Fibroblast of mammary gland (primary cell): ENCODE data around the gene PRDM16.

Source experiments
- DNase-seq: peaks from one replicate; pipeline ENCODE4 v3.0.0-alpha.2; 2010; ENCODE audit warnings: low read depth
- H3K4me3 ChIP-seq: 2 replicates; pipeline ENCODE4 v1.5.1; 2011; ENCODE audit warnings: low read depth, mild to moderate bottlenecking, low read length, moderate library complexity; ENCODE audit not compliant: control insufficient read depth
- TF ChIP-seq, protein P1 (sequence below): conservative IDR thresholded peaks from 2 replicates; pipeline ENCODE4 v1.5.1; 2011; ENCODE audit warnings: low read depth, low read length, inconsistent platforms; ENCODE audit not compliant: control insufficient read depth, insufficient read depth

The PRDM16 gene

DNA sequence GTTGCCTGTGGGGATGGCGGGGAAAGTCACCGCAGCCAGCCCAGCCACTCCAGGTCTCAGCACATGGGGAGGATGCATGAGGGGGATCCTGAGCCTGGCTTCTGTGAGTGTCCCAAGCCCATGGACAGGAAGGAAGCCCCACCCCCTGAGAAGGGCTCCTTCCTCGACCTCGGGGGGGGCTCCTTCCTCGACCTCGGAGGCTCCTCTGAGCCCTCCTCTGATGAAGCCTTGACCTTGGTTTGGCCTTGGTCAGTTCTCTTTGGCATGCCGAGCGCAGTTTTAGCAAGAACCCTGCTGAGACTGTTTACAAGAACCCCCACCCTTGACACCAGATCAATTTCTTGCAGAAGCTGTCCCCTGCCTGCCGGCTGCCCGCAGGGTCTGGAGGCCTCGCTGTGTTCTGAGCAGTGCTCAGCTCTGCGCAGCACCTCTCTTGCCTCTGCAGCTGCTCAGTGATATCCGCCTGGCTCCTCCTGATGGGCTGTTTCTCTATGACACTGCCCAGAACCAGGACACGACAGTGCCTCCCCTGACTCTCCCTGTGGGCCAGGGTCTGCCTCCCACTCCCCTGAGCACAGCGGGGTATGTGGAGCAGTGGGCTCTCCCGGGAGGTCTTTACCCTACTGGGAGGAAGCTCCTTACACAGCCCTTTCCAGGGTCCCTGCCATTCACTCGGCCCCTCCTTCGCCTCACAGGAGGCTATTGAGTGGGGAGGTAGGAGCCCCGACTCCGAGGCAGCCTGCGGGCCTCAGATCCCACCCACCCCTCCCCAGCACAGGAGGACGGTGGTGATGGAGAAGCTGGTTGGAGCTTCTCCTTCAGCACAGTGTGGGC is 32.3 kb upstream of the PRDM16 start:
- no peak overlapping the region for H3K4me3 ChIP-seq
- TF ChIP-seq, protein P1, sequence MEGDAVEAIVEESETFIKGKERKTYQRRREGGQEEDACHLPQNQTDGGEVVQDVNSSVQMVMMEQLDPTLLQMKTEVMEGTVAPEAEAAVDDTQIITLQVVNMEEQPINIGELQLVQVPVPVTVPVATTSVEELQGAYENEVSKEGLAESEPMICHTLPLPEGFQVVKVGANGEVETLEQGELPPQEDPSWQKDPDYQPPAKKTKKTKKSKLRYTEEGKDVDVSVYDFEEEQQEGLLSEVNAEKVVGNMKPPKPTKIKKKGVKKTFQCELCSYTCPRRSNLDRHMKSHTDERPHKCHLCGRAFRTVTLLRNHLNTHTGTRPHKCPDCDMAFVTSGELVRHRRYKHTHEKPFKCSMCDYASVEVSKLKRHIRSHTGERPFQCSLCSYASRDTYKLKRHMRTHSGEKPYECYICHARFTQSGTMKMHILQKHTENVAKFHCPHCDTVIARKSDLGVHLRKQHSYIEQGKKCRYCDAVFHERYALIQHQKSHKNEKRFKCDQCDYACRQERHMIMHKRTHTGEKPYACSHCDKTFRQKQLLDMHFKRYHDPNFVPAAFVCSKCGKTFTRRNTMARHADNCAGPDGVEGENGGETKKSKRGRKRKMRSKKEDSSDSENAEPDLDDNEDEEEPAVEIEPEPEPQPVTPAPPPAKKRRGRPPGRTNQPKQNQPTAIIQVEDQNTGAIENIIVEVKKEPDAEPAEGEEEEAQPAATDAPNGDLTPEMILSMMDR: no peak
- DNase-seq: no peak

DNA sequence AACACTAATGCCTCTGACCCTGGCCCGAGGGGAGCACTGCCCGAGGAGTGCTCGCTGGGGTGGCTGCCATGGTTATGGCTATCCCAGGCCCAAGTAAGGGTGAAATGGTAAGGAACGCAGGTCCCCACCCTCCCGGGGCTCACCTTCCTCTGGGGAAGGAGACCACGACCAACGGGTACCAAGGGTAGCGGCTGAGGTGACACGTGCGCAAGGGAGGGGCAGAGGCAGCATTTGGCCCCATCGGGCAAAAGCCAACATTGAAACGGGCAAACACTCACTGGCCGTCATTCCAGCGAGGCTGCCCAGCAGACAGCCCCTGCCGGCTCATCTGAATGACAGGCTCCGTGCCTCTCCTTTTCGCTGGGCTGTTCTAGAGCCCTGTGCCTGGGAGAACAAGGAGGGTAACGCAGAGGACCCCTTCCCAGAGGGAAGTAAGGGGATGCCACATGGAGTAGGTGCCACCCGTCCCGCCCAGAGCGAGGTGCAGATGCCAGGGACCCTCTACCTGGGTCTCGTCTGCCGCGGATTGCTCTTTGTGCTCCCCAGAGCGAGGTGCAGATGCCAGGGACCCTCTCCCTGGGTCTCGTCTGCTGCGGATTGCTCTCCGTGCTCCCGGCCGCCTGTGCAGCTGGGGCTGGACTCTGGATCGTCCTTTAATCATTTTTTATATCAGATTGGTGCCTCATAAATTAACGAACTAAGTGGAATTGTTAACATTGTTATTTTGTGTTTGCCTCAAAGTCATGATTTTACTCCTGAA is 31.5 kb upstream of the PRDM16 start:
- no peak overlapping the region for H3K4me3 ChIP-seq
- DNase-seq: no peak
- TF ChIP-seq, protein P1: no peak

DNA sequence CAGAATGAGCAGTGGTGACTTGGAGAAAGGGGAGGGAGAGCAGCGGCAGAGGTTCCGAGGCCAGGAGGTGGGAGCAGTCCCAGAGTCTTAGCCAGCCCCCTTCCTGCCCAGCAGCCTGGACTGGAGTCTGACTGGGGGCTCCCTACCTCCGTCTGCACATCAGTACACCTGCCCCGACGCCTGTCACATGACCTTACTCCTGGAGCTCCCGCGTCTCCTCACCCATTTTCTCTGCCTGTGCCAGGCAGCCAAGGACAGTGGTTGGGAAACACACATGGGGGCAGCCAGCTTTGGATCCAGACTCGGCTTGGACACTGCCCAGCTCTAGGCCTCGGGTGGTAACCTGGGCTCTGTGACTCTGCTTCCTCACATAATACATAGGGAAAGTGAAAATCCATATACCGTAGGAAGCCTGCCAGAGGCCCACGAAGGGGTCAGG is 30.9 kb upstream of the PRDM16 start:
- TF ChIP-seq, protein P1: no peak
- DNase-seq: no peak

DNA sequence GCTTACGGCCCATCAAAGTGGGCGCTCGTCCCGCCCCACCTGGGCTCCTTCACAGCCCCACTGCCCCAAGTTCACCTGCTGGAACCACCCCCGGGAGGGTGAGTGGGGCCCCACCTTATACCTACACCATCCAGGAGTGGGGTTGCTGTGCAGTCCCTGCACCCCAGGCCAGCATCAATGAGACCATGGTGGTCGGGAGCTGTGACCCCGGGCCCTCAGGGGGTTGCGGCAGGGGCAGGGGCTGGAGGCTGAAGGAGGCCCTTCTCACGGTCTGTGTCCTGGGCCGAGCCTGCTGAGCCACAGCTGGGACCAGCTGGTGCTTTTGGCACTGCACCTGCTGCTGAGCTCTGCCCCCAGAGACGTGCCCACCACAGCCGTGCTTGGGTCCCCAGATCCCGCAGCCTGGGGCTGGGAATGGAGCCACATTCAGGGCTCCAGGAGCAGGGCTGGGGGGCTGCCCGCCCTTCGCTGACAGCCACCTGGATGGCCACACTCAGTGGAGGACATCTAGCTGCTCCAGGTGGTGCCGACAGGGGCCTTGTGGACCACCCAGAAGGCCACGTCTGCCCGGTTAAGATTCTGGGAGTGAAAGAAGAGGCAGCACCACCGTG is 30.3 kb upstream of the PRDM16 start:
- no peak overlapping the region for H3K4me3 ChIP-seq
- TF ChIP-seq, protein P1: no peak
- no peak for DNase-seq

More for the DNA sequence above, 30.9 kb upstream of the PRDM16 start:
- no peak overlapping the region for H3K4me3 ChIP-seq

DNA sequence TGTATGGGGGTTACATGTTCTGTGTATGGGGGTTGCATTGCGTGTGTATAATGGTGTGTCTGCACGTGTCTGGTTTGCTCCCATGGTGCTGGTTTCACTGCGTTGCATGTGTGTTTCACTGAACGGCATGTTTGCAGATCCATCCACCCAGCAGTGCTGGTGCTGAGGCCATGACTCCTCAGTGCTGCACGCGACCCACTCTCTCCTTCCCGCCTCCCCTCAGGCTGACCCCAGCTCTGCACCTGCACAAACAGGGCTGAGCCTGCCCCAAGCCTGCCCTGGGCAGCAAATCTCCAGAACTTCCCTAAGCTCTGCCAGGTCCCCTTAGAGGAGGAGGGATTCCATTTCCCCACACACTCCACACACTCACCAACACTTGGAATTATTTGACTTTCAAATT is 29.0 kb upstream of the PRDM16 start:
- no peak for DNase-seq
- TF ChIP-seq, protein P1: no peak
- H3K4me3 ChIP-seq: no peak overlapping the region

DNA sequence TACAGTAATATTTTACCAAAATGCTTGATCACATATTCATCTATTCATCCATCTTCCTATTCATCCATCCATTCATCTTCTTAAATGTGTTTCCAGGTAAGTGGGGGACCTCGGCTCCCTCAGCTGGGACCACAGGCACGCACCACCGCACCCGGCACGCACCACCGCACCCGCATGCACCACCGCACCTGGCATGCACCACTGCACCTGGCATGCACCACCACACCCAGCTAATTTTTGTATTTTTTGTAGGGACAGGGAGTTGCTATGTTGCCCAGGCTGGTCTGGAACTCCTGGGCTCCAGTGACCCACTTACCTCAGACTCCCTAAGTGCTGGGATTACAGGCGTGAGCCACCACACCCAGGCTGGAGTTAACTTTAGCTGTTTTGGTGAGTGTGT is 26.5 kb upstream of the PRDM16 start:
- TF ChIP-seq, protein P1: no peak
- no peak for DNase-seq
- no peak overlapping the region for H3K4me3 ChIP-seq
